NCI-H774 (cell line): Measurements from ENCODE around the gene ATM.
"Not testable (repeated sequence)": the region's sequence is repeated elsewhere in the genome, so short reads cannot be mapped to it uniquely, and the experiment has no call there.

Experiments
- DNase-seq: peaks from one replicate; lab custom pipeline; 2025; lab: John Stamatoyannopoulos, UW

ATM gene

GRCh38 chr11:108286956-108287355 is 64.1 kb downstream of the ATM start:
- DNase-seq: no peak

- DNase-seq: not testable (repeated sequence)
Observed at GRCh38 chr11:108289066-108289465, 66.2 kb downstream of the ATM start.

- DNase-seq: no peak
Observed at GRCh38 chr11:108289699-108290098, 66.8 kb downstream of the ATM start.

- no peak for DNase-seq
Observed at GRCh38 chr11:108293229-108293628, 70.4 kb downstream of the ATM start.

- no peak for DNase-seq
Observed at GRCh38 chr11:108302121-108302785, 79.4 kb downstream of the ATM start.

GRCh38 chr11:108307751-108308150 is 84.9 kb downstream of the ATM start:
- DNase-seq: no peak

GRCh38 chr11:108313444-108313843 is 90.6 kb downstream of the ATM start:
- DNase-seq: no peak

- DNase-seq: no peak
Observed at GRCh38 chr11:108316061-108316460, 93.2 kb downstream of the ATM start.

GRCh38 chr11:108319541-108320145 is 96.8 kb downstream of the ATM start:
- DNase-seq: no peak

- no peak for DNase-seq
Observed at GRCh38 chr11:108322666-108323065, 99.8 kb downstream of the ATM start.

GRCh38 chr11:108324587-108324986 is 101.7 kb downstream of the ATM start:
- DNase-seq: no peak

- DNase-seq: no peak
Observed at GRCh38 chr11:108333403-108333899, 110.6 kb downstream of the ATM start.

- no peak for DNase-seq
Observed at GRCh38 chr11:108338750-108339149, 115.9 kb downstream of the ATM start.

GRCh38 chr11:108340973-108341372 is 118.1 kb downstream of the ATM start:
- no peak for DNase-seq

GRCh38 chr11:108341654-108342053 is 118.8 kb downstream of the ATM start:
- no peak for DNase-seq

- DNase-seq: no peak
Observed at GRCh38 chr11:108343714-108344113, 120.8 kb downstream of the ATM start.

GRCh38 chr11:108345767-108346166 is 122.9 kb downstream of the ATM start:
- DNase-seq: no peak

GRCh38 chr11:108346451-108346850 is 123.6 kb downstream of the ATM start:
- DNase-seq: no peak

GRCh38 chr11:108351468-108351867 is 128.6 kb downstream of the ATM start:
- DNase-seq: no peak

GRCh38 chr11:108364159-108364558 is 141.3 kb downstream of the ATM start:
- no peak for DNase-seq

GRCh38 chr11:108368134-108368533 is 145.3 kb downstream of the ATM start:
- no peak for DNase-seq

- DNase-seq: no peak
Observed at GRCh38 chr11:108369064-108369463, 146.2 kb downstream of the ATM start.

- no peak for DNase-seq
Observed at GRCh38 chr11:108370315-108370714, 147.4 kb downstream of the ATM start.

GRCh38 chr11:108370990-108371389 is 148.1 kb downstream of the ATM start:
- no peak for DNase-seq
